Mesenchymal stem cell (in vitro differentiated cells and primary cell): ENCODE measurements around the gene FTL.
A peak's percentile ranks its signal among the peaks of the same experiment; 100 is the strongest.

Experiments used
- DNase-seq: peaks from one replicate; pipeline ENCODE4 v3.0.0-alpha.2; 2013
- H2AFZ ChIP-seq: one replicate; pipeline ENCODE4 v1.6.1; 2013; ENCODE audit warnings: low read depth, mild to moderate bottlenecking, control low read depth, inconsistent platforms, low read length, moderate library complexity
- H2AK5ac ChIP-seq: 2 replicates; pipeline ENCODE4 v1.6.1; 2013; ENCODE audit warnings: low read length, moderate library complexity, mild to moderate bottlenecking, inconsistent platforms; ENCODE audit not compliant: severe bottlenecking
- H2BK120ac ChIP-seq: one replicate; pipeline ENCODE4 v1.6.1; 2013; ENCODE audit warnings: low read depth, mild to moderate bottlenecking, inconsistent platforms, low read length, moderate library complexity
- H2BK12ac ChIP-seq, 2 experiments: one replicate each; pipeline ENCODE4 v1.6.1; 2013; ENCODE audit warnings: inconsistent platforms in 2 of 2, low read length in 2 of 2, mild to moderate bottlenecking in 2 of 2, moderate library complexity in 2 of 2, control low read depth in 1 of 2
- H2BK15ac ChIP-seq: one replicate; pipeline ENCODE4 v1.6.1; 2013; ENCODE audit warnings: mild to moderate bottlenecking, low read depth, inconsistent platforms; ENCODE audit not compliant: poor library complexity, severe bottlenecking
- H2BK5ac ChIP-seq: 2 replicates; pipeline ENCODE4 v1.6.1; 2013; ENCODE audit warnings: low read depth, mild to moderate bottlenecking, low read length, control low read depth, inconsistent platforms; ENCODE audit not compliant: poor library complexity, severe bottlenecking
- H3K14ac ChIP-seq, 2 experiments: one replicate each; pipeline ENCODE4 v1.6.1; 2013; ENCODE audit warnings: inconsistent platforms in 2 of 2, low read length in 2 of 2, control low read depth in 1 of 2, mild to moderate bottlenecking in 1 of 2, moderate library complexity in 1 of 2
- H3K18ac ChIP-seq, 2 experiments: one replicate each; pipeline ENCODE4 v1.6.1; 2013; ENCODE audit warnings: inconsistent platforms in 2 of 2, low read length in 2 of 2, control low read depth in 1 of 2, low read depth in 1 of 2, mild to moderate bottlenecking in 1 of 2
- H3K23ac ChIP-seq, 2 experiments: one replicate each; pipeline ENCODE4 v1.6.1; 2013; ENCODE audit warnings: inconsistent platforms in 2 of 2, low read length in 2 of 2, mild to moderate bottlenecking in 2 of 2, moderate library complexity in 2 of 2, control low read depth in 1 of 2
- H3K27ac ChIP-seq: 2 replicates; pipeline ENCODE4 v1.5.1; 2013; ENCODE audit warnings: mild to moderate bottlenecking, moderate library complexity, low read length, control low read depth, inconsistent platforms; ENCODE audit not compliant: poor library complexity, severe bottlenecking
- H3K27me3 ChIP-seq, 2 experiments: 2 replicates each; pipeline versions ENCODE4 v1.6.1 to v1.7.0; 2013; ENCODE audit warnings: low read length in 2 of 2, mild to moderate bottlenecking in 2 of 2, moderate library complexity in 2 of 2, control low read depth in 1 of 2, inconsistent platforms in 1 of 2; ENCODE audit not compliant: control insufficient read depth in 1 of 2, insufficient read depth in 1 of 2
- H3K36me3 ChIP-seq, 2 experiments: 2 replicates each; pipeline versions ENCODE4 v1.6.1 to v1.7.0; 2013; ENCODE audit warnings: low read length in 2 of 2, control low read depth in 1 of 2, inconsistent platforms in 1 of 2, low read depth in 1 of 2, mild to moderate bottlenecking in 1 of 2; ENCODE audit not compliant: insufficient read depth in 2 of 2, control insufficient read depth in 1 of 2
- H3K4ac ChIP-seq, 2 experiments: one replicate each; pipeline ENCODE4 v1.6.1; 2013; ENCODE audit warnings: inconsistent platforms in 2 of 2, low read length in 2 of 2, mild to moderate bottlenecking in 2 of 2, moderate library complexity in 2 of 2, control low read depth in 1 of 2, low read depth in 1 of 2
- H3K4me1 ChIP-seq: 2 replicates; pipeline ENCODE4 v1.6.1; 2013; ENCODE audit warnings: low read depth, low read length, control low read depth; ENCODE audit not compliant: control insufficient read depth, insufficient read depth
- H3K4me2 ChIP-seq: 2 replicates; pipeline ENCODE4 v1.6.1; 2013; ENCODE audit warnings: low read length, mild to moderate bottlenecking, inconsistent platforms; ENCODE audit not compliant: poor library complexity, severe bottlenecking
- H3K4me3 ChIP-seq, 2 experiments: 2 replicates each; pipeline versions ENCODE4 v1.5.1 to v1.7.0; 2013; ENCODE audit warnings: low read length in 2 of 2, mild to moderate bottlenecking in 2 of 2, control low read depth in 1 of 2, low read depth in 1 of 2; ENCODE audit not compliant: insufficient read depth in 1 of 2
- H3K79me1 ChIP-seq: replicated peaks from 2 replicates; pipeline ENCODE4 v1.6.1; 2013; ENCODE audit warnings: mild to moderate bottlenecking, control low read depth, low read length, inconsistent platforms; ENCODE audit not compliant: poor library complexity, severe bottlenecking
- H3K9ac ChIP-seq: 2 replicates; pipeline ENCODE4 v1.7.0; 2013; ENCODE audit warnings: mild to moderate bottlenecking, low read length, moderate library complexity
- H3K9me3 ChIP-seq: 2 replicates; pipeline ENCODE4 v1.7.0; 2013; ENCODE audit warnings: mild to moderate bottlenecking, low read length; ENCODE audit not compliant: control insufficient read depth
- H4K8ac ChIP-seq: one replicate; pipeline ENCODE4 v1.6.1; 2013; ENCODE audit warnings: inconsistent platforms, mild to moderate bottlenecking, low read length, moderate library complexity
- H4K91ac ChIP-seq: one replicate; pipeline ENCODE4 v1.6.1; 2013; ENCODE audit warnings: mild to moderate bottlenecking, low read length, inconsistent platforms
- WGBS: methylation state at CpG from one replicate; pipeline ENCODE4 v1.1.7; 2013; ENCODE audit warnings: mixed read lengths; 5-methylcytosine and 5-hydroxymethylcytosine counted together

Gene FTL

DNA sequence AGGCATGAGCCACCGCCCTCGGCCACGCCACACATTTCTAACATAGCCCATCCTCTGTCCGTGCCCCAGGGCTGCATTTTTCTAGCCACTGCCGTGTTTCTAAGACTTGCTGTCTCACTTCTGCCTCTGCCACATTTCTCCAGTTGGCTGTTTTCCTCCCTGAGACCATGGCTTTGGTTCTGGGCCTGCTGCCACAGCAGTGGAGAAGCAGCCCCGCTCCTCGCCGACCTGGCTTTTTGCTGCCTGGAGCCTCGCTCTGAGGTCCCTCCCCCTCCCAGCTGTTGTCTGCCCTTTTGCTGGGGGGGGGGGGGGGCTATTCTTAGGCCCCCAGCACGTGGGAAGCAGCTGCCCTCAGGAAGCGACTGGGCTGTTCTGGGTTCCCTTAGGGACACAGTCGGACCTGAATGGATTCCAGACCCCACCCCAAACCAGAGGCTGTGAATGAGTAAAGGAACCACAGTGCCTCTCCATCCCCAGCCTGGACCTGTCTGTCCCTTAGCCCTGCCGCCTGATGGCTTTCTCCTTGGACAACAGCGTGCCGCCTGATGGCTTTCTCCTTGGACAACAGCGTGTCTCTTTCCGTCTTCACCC is 24.7 kb downstream of the FTL start:
- Histone ChIP-seq H3K9me3 (no peaks in the 10 kb centered on the region), H4K91ac (no peak overlapping the region), H4K8ac (no peak overlapping the region), H3K4me3 (no peak overlapping the region), H3K23ac (no peak overlapping the region), H3K9ac (peak overlapping the region; percentile 44), H2AFZ (no peak overlapping the region), H3K27ac (no peak overlapping the region), H2BK12ac (no peak overlapping the region), H2AK5ac (no peak overlapping the region), H3K27me3 (no peaks in the 10 kb centered on the region), H3K14ac (no peak overlapping the region), H3K4me2 (no peak overlapping the region), H3K36me3 (peaks cover 49 to 59% of the 10 kb centered on the region in 2 experiments), H2BK15ac (no peak overlapping the region), H3K4me1 (peaks cover 21% of the 10 kb centered on the region), H2BK5ac (no peak overlapping the region), H3K18ac (no peak overlapping the region), H3K79me1 (peaks cover 36% of the 10 kb centered on the region), H2BK120ac (no peak overlapping the region), H3K4ac (no peak overlapping the region)
- no peak for DNase-seq
- 92% methylated on average over 17 of the region's 17 CpGs for WGBS

DNA sequence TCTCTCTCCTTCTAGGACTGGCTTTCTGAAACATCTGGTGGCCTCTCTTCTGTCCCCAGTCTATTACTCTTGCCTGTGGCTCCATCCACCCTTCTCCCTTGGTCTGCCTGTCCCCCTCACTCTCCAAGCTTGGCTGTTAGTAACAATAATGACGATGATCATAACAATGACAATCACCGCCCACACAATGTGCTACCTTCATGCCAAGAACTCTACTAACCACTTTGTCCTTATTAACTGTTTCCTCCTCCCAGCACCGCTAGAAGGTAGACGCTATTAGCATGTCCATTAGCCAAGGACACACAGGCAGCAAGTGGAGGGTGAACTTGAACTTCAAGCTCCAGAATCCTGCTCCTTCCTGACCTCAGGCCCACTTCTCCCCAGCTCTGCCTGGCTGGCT is 25.3 kb downstream of the FTL start:
- H3K4ac ChIP-seq, result no peak overlapping the region
- no peak for DNase-seq
- H2AK5ac ChIP-seq, result no peak overlapping the region
- H3K36me3 ChIP-seq, result peaks cover 43 to 53% of the 10 kb centered on the region in 2 experiments
- WGBS, result 84% methylated on average over 4 of the region's 4 CpGs
- no peak overlapping the region for H4K91ac ChIP-seq
- H2BK12ac ChIP-seq, result no peak overlapping the region
- no peak overlapping the region for H3K27ac ChIP-seq
- H3K27me3 ChIP-seq, result no peaks in the 10 kb centered on the region
- H2AFZ ChIP-seq, result no peak overlapping the region
- H2BK15ac ChIP-seq, result no peak overlapping the region
- H3K4me3 ChIP-seq, result peak overlapping the region in 1 of 2 experiments; percentile 97
- no peak overlapping the region for H2BK120ac ChIP-seq
- no peak overlapping the region for H3K23ac ChIP-seq
- no peak overlapping the region for H3K14ac ChIP-seq
- peaks cover 32% of the 10 kb centered on the region for H3K79me1 ChIP-seq
- no peak overlapping the region for H3K18ac ChIP-seq
- H2BK5ac ChIP-seq, result no peak overlapping the region
- H3K9me3 ChIP-seq, result no peaks in the 10 kb centered on the region
- H3K4me2 ChIP-seq, result no peak overlapping the region
- peaks cover 25% of the 10 kb centered on the region for H3K4me1 ChIP-seq
- H4K8ac ChIP-seq, result no peak overlapping the region
- H3K9ac ChIP-seq, result peak overlapping the region; percentile 44

DNA sequence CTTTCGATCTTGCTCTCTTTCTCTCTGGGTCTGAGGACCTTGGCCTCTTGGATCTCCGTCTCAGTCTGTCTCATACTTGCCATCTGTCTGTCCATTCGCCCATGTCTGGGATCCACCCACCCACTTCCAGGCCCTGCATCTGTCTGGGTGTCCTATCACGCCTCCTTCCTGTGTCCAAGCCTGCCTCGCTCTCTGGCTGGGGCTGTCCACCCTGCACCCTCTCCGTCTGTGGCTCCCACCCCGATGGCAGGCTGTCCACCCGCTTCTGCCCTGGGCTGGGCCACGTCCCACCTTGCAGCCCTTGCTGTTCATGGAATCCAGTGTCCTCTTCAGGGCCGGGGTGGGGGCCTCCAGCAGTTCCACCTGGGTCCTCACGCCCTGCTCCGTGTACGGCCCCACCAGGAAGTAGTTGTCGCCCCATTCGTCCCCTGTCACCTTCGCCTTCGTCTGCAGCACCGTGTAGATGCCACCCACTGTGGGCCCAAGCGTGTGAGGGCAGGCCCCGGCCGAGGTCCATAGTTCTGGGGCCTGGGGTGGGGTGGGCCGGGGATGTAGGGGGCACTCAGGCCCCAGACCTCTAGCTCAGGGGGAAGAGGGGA is 26.0 kb downstream of the FTL start:
- Histone ChIP-seq H2BK12ac (no peak overlapping the region), H2AFZ (no peak overlapping the region), H2BK15ac (peak overlapping the region; percentile 67), H4K8ac (peak overlapping the region; percentile 24), H3K27ac (no peak overlapping the region), H3K4me2 (no peak overlapping the region), H2AK5ac (no peak overlapping the region), H3K23ac (no peak overlapping the region), H3K14ac (no peak overlapping the region), H2BK120ac (no peak overlapping the region), H3K18ac (no peak overlapping the region), H3K9ac (peak overlapping the region; percentile 97), H4K91ac (peak overlapping the region; percentile 71), H3K79me1 (peaks cover 29% of the 10 kb centered on the region), H3K4me3 (peak overlapping the region in 1 of 2 experiments; percentile 97), H2BK5ac (no peak overlapping the region), H3K36me3 (peaks cover 36 to 46% of the 10 kb centered on the region in 2 experiments), H3K4me1 (peaks cover 25% of the 10 kb centered on the region), H3K4ac (no peak overlapping the region), H3K27me3 (no peaks in the 10 kb centered on the region), H3K9me3 (no peaks in the 10 kb centered on the region)
- 93% methylated on average over 22 of the region's 22 CpGs for WGBS
- DNase-seq, result no peak

DNA sequence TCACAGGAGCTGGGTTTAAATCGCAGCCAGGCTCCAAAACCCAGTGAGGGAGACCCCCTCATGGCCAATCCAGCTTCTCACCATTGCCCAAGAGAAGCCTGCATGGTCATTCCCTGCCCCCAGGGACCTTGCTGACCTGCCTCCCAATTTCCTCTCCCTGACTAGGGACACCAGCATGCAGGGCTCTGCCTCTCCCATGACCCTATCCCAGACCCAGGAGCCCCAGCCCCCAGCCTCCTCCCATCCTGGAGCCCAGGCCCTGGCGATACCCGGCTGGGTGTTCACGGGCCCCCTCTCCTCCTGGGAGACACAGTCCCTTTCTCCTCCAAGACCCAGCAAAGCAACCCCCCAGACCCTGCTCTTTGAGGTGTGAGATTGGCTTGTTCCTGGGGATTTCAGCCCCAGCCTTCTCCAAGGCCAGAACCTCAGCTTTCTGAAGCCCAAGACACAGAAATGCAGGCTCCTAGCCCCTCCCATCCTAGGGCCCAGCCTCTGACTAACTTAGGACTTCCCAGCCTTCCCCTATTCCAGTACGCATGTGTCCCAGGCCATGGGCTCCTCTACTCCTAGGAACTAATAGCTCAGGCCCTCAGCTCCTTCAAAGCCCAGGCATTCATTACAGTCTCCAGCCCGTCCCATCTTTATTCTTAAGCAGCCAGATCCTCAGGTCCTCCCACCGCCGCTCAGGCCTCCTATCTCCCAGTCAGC is 26.9 kb downstream of the FTL start:
- Histone ChIP-seq H2BK12ac (no peak overlapping the region), H3K4me2 (peak overlapping the region; percentile 87), H3K4ac (peak overlapping the region; percentile 0 to 74), H2BK15ac (no peak overlapping the region), H3K79me1 (peaks cover 25% of the 10 kb centered on the region), H3K18ac (peak overlapping the region; percentile 24 to 67), H3K4me1 (peaks cover 25% of the 10 kb centered on the region), H3K9ac (peak overlapping the region; percentile 97), H2AK5ac (peak overlapping the region; percentile 3), H3K27me3 (no peaks in the 10 kb centered on the region), H4K8ac (no peak overlapping the region), H3K4me3 (peak overlapping the region; percentile 75 to 97), H3K14ac (peak overlapping the region in 1 of 2 experiments; percentile 97), H3K36me3 (peaks cover 27 to 39% of the 10 kb centered on the region in 2 experiments), H3K27ac (peak overlapping the region; percentile 78), H3K23ac (peak overlapping the region in 1 of 2 experiments; percentile 27), H2BK120ac (no peak overlapping the region), H2BK5ac (no peak overlapping the region), H4K91ac (no peak overlapping the region), H2AFZ (no peak overlapping the region), H3K9me3 (no peaks in the 10 kb centered on the region)
- DNase-seq, result peak; percentile 91
- WGBS, result 44% methylated on average over 8 of the region's 8 CpGs
